GM19324 (cell line): ENCODE results near the gene CD300LD.
"Not testable (repeated sequence)": the region's sequence is repeated elsewhere in the genome, so short reads cannot be mapped to it uniquely, and the experiment has no call there.

Experiments
- ATAC-seq: cut with Tn5 transposase; IDR thresholded peaks from one replicate; pipeline ENCODE4 v1.9.1; 2021; ENCODE audit warnings: mild to moderate bottlenecking, moderate library complexity; ENCODE audit not compliant: unreplicated experiment, low FRiP score

The CD300LD gene

GRCh38 chr17:74592087-74592990 lies at the start of gene CD300LD:
CD300LD (minus strand) TSS chr17:74592283; CDS start chr17:74592202, 81 bp downstream.
- no peak for ATAC-seq

DNA sequence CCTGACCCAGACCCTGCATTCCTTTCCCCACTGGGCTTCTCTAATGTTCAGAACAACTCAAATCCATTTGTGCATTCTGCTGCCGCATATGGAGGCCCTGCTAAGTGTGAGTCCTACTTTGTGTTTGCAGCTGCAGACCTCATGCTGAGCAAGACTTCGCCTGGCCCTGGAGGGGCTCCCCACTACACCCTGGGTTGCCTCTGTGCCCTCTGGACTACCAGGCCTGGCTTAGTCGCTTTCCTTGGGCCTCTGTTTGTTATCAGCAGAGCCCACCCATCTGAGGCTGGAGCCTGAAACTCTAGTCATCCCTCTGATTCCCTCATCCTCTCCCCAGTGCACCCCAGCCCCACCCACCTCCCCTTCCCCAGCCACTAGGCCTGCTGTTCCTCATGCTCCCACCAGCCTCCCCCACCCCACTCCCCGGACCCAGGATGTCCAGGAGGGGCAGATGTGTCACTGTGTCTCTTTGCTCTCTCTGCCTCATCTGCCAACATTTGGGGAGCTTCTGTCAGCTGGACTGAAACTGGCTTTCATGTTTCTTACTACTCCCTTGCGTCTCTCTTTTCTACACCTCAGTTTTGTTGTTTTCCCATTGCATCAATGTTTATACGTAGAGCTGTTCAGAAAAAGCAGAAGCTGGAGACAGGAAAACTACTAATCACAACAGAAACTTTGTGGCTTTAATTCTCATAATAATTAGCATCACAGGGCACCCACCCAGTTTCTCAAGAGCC lies 49.3 kb upstream of the CD300LD start:
- no peak for ATAC-seq

DNA sequence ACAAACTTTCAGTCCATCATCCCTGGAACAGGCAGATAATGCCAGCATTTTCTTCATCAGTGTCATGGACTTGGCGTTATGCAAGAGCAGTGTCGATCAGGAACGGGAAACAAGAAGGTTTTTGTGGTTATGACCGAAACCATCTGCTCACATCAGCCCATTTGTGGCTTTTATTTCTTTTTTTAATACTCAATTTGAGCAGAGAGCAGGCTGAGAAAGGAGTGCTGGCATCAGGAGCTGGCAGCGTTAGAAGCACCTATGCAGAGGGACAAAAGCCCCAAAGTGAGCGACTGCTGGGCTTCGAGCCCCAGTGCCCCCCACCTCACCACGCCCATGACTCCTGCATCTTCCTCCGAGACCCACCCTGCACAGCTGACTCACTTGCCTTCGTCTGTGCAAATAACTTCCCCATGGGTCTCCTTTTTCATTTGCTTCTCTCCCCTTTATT lies 47.6 kb upstream of the CD300LD start:
- no peak for ATAC-seq

DNA sequence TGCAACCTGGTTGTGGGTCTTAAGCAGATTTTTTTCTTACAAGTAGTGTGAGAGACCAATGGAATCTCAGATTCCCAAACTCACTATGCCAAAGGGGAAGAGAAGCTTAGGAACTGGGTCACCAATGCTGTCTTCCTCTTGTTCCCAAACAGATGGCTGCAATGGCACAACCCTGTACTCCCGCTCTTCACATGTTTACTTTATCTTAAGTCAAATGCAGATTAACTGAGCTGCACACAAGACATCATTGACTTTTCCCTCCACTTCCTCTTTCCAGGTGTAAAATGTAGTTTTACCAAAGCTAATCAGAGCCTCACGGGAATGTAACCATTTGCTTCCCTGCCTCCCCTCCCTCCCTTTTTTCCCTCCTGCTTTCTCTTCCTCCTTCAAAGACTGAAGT lies 45.8 kb upstream of the CD300LD start:
- no peak for ATAC-seq

DNA sequence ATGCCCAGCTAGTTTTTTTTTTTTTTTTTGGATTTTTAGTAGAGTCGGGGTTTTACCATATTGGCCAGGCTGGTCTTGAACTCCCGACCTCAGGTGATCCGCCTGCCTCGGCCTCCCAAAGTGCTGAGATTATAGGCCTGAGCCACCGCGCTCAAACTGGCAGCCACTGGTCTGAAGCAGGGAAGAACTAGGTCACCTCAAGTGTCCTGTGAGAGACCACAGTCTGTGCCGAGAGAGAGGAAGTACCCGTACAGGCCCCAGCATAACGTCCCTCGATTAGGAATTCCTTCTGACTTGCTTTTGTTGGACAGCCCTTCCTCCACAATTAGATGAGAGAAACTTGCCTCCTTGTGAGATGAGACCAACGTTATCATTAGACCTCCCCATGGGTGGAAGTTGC lies 45.2 kb upstream of the CD300LD start:
- ATAC-seq = no peak

DNA sequence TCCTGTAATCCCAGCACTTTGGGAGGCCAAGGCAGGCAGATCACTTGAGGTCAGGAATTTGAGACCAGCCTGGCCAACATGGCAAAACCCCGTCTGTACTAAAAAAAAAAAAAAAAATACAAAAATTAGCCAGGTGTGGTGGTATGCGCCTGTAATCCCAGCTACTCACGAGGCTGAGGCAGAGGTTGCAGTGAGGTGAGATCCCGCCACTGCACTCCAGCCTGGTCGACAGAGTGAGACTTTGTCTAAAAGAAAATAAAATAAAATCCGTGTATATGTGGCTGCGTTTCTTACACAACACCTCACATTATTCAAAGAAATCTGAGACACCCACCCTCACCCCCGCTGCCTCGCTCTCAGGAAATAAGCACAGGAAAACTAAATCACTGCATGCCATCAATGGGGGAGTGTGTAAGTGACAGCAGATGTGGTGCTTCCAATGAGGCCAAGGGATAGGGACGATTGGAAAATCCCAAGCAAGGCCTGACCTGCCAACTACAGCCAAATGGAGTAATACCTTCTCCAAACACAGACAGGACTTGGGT lies 44.5 kb upstream of the CD300LD start:
- not testable (repeated sequence) for ATAC-seq

DNA sequence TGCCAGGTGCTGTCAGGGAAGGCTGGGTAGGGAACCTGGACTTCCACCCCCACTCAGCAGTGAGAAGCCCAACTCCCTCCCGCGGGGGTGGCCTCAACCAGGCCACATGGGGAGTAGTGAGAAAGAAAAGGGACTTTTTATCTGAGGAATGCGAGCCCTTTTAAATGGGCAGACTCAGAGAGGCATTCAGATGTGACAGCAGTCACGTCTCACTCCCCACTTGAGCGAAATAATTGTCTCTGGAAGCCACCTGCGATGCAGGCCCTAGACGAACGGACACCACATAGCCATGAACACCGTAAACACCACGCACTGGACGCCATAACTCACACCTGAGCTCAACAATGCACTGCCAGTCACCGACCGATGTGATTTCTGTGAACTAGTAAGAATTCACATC lies 43.3 kb upstream of the CD300LD start:
- no peak for ATAC-seq

DNA sequence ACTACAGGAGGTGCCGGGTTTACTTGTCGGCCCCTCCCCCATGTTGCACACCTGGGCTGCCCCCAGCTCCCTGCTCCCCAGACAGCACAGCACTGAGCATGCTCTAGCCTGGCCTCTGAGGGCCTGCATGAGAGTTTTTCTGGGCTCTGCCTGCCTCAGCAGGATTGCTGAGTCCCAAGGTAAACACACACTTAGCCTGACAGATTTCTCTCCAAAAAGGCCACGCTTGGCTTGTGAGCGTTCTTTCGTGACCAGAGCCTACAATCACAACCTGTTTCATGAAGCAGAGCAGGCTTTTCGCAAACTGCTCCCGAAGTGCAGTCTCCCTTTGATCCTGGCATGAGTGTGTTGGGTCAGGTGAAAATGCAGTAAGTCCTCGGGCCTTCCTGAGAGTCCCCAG lies 41.2 kb upstream of the CD300LD start:
- ATAC-seq = no peak

- no peak for ATAC-seq
Observed at GRCh38 chr17:74632617-74633016, 40.5 kb upstream of the CD300LD start.

- ATAC-seq = no peak
Observed at GRCh38 chr17:74631468-74632450, 39.7 kb upstream of the CD300LD start.

DNA sequence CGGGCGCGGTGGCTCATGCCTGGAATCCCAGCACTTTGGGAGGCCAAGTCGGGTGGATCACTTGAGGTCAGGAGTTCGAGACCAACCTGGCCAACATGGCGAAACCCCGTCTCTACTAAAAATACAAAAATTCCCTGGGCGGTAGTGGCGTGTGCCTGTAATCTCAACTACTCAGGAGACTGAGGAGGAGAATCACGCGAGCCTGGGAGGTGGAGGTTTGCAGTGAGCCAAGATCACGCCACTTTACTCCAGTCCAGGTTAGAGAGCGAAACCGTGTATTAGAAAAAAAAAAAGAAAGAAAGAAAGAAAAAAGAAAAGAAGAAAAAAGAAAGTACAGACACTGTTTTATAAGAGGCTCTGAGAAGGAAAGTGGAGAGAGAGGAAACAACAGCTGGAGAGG lies 38.2 kb upstream of the CD300LD start:
- ATAC-seq = not testable (repeated sequence)

DNA sequence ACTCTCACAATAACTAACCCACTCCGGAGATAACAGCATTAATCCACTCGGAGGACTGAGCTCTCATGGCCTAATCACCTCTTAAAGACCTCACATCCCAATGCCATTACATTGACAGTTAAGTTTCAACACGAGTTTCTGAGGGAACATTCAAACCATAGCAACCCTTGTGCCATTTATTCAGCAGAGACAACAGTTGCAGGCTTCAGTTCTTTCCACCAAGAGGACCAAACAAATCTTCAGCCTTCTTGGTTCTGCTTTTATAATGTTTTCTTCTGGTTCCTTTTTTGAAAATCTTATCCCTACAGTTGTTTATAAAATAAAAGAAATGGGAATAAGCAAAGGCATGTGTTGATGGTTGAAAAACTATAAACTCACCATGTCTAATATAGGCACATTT lies 33.6 kb upstream of the CD300LD start:
- ATAC-seq = no peak

DNA sequence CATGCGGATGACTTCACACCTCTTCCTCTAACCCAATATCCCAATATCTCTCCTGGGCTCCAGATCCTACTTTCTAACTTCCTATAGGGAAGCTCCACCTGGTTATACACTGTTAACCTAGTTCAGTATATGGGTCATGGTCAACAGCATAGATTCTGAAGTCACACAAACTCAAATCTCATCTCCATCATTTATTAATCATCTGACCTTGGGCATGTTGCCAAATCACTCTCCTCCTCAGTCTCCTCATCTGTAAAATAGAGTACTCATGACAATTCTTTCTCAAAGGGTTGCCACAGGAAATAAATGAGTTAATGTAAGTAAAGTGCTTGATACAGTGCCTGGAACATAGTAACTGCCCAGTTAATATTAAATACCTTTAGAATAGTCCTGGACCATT lies 32.0 kb upstream of the CD300LD start:
- no peak for ATAC-seq

DNA sequence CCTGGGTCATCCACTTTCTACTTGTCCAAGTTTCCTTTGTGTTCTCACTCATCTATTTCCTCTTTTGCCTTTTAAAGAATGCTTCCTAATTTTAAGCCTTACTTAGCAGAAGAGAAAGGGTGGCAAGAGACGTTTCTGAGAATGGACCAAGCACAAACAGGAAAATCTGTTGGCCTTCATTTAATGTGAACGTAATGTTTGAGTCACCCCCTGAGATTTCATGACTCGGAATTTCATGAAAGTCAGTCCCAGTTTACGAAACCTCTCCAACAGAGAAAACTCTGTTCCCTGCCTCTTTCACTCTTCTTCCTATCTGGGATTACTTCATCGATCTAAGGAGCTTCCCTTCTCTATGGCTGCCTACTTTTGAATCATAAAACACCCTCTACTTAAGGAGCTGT lies 31.6 kb upstream of the CD300LD start, which contains the start of gene CD300E:
CD300E (minus strand) TSS at position 46 of the 401 bp plus-strand sequence. CDS start 117 bp downstream, outside the sequence.
- no peak for ATAC-seq

DNA sequence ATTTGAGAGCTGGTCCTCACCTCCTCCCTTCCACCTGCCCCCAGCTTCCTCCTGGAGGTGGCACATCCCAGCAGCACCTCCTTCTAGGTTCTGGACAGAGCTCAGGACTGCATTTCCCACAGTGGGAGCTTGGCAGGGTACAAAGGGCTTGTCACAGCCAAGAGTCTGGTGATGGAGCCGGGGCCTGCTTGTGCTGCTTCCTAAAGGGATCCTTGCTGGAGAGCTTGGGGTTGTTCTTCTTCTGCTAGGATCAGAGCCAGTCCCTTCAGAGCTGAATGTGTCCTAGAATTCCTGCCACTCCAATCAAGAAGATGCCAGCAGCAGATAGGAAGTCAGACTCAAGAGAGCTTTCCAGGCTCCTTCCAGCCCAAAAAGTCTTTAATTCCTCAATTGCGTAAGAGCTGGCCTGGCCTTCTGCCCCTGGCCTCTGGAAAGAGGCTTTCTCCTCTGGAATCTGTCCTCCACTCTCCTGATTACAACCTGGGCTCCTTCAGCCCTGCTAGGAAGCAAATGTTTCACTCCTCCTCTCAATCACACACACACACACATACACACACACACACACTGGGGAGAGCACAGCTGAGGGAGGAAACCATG lies 27.1 kb upstream of the CD300LD start:
- no peak for ATAC-seq

DNA sequence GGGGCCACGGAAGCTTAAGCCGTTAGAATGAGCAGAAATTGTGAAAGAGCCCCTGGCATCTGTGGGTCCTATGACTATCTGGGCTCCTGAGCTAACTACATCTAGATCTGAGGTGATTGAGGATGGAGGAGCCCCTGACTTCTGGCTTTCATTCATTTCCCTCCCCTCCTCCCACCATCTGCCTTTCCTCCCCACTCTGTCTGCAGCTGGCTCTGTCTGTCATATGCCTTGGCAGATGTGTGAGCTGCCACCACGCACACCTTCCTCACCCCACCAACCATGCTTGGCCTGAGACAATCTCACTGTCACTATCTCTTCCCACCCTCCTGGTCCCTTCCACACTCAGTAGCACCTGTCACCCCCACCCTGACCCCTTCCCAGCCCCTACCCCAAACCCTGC lies 26.4 kb upstream of the CD300LD start:
- ATAC-seq = no peak

DNA sequence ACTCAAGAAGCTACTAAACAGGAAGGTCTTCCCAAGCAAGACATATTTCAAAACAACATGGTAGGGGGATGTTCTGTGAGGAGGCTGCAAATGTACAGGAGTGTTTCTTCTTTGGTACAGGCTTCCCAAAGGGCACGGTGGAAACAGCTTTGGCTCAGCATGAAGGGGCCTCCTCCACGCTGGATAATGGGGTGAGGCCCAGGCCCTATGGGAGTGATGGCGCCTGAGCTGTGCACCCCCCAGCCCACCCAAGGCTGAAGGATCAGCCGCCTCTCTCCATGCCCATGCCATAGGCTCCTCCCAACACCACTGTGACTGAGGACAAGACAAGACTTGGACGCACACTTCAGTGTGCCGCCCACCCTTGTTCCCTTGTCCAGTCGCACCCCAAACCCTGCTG lies 24.6 kb upstream of the CD300LD start:
- ATAC-seq = no peak

DNA sequence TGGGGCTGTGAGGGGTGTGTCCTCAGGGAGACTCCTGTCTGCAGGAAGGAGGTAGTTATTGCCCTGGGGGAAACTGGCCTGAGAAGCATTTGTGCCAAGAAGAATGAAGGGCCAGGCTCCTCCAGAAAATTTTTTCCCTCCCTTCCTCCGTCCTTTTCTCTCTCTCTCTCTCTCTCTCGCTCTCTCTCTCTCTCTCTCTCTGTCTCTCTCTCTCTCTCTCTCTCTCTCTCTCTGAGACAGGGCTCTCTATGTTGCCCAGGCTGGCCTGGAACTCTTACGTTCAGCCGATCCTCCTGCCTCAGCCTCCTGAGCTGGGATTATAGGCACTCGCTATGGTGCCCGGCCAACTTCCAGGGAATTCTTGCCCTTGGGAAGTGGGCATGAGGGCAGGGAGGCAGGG lies 20.0 kb upstream of the CD300LD start:
- no peak for ATAC-seq

- ATAC-seq = no peak
Observed at GRCh38 chr17:74610108-74610507, 18.0 kb upstream of the CD300LD start.

DNA sequence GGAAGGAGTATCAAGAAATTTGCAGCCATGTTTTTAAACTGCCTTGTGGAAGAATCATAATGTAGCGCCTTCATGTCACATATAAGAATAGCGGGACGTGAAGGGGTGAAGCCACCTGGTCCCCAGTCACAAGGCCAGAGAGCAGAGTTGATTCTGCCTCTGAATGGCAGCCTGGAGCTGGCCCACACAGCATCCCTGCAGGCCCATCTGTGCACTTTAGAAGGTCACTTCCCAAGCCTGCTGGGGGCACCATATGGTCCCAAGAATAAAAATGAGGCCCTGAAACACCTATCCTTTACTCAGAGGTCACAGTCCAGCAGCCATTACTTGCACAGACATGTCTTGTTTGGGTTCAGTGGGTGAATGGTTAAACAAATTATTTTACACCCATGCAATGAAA lies 16.4 kb upstream of the CD300LD start:
- no peak for ATAC-seq
